SK-N-MC (cell line): ENCODE measurements around the gene ANKRD39.

Experiments used
- DNase-seq: peaks from one replicate; pipeline ENCODE4 v3.0.0-alpha.2; 2011; ENCODE audit warnings: low read depth, low spot score
- H3K27ac ChIP-seq: fragments of 200-600 bp; sonication (generic); 2 replicates; pipeline ENCODE4 v1.5.1; 2016; ENCODE audit warnings: mixed run types
- H3K36me3 ChIP-seq: fragments of 200-600 bp; sonication (generic); 2 replicates; pipeline ENCODE4 v1.6.1; 2017; ENCODE audit warnings: antibody characterized with exemption, low read length, mixed read lengths; ENCODE audit not compliant: insufficient read depth
- H3K4me3 ChIP-seq: fragments of 200-600 bp; sonication (generic); 2 replicates; pipeline ENCODE4 v1.5.1; 2016
- H3K9ac ChIP-seq: fragments of 200-600 bp; sonication (generic); 2 replicates; pipeline ENCODE4 v1.8.0; 2017; ENCODE audit warnings: mixed run types, mixed read lengths; ENCODE audit not compliant: insufficient read length
- H3K9me3 ChIP-seq: fragments of 200-600 bp; sonication (generic); 2 replicates; pipeline ENCODE4 v1.6.1; 2017; ENCODE audit warnings: low read depth, mild to moderate bottlenecking, antibody characterized with exemption, low read length, moderate library complexity, mixed read lengths
- EZH2 ChIP-seq: fragments of 200-600 bp; sonication (generic); IDR thresholded peaks from one replicate; pipeline ENCODE4 v1.6.1; 2017; ENCODE audit warnings: antibody characterized with exemption
- FOXP2 ChIP-seq: optimal IDR thresholded peaks from 2 replicates; pipeline ENCODE3; 2011; ENCODE audit warnings: mild to moderate bottlenecking, moderate library complexity; ENCODE audit not compliant: insufficient read depth; ENCODE audit errors: extremely low read length, control extremely low read depth
- POLR2AphosphoS5 ChIP-seq: IDR thresholded peaks from 2 replicates; pipeline ENCODE4 v1.6.1; 2012; ENCODE audit warnings: mild to moderate bottlenecking, low read depth, low read length, borderline replicate concordance

The ANKRD39 gene, protein sequence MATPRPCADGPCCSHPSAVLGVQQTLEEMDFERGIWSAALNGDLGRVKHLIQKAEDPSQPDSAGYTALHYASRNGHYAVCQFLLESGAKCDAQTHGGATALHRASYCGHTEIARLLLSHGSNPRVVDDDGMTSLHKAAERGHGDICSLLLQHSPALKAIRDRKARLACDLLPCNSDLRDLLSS

GRCh38 chr2:96857667-96858372 lies at the start of gene ANKRD39:
TSS of gene ANKRD39 (minus strand) at chr2:96858016. CDS start at chr2:96857987, 29 bp downstream.
- no peak within 1 kb of the TSS for H3K27ac ChIP-seq

GRCh38 chr2:96906729-96907114 lies 48.9 kb upstream of the ANKRD39 start:
- TF ChIP-seq FOXP2 = no peak
- no peak for TF ChIP-seq EZH2
- no peak for TF ChIP-seq POLR2AphosphoS5
- Histone ChIP-seq H3K4me3 (no peak overlapping the region), H3K9ac (peak overlapping the region; percentile 49), H3K27ac (no peak overlapping the region), H3K9me3 (no peaks in the 10 kb centered on the region), H3K36me3 (no peaks in the 10 kb centered on the region)
- no peak for DNase-seq

More at GRCh38 chr2:96857667-96858372, at the start of gene ANKRD39:
- H3K4me3 ChIP-seq = peak within 1 kb of the TSS; percentile 99
- peak; percentile 90 for DNase-seq
- peak within 1 kb of the TSS; percentile 84 for H3K9ac ChIP-seq
- no peaks in the 10 kb centered on the region for H3K9me3 ChIP-seq
- no peak for TF ChIP-seq EZH2
- peak; percentile 51 for TF ChIP-seq FOXP2
- TF ChIP-seq POLR2AphosphoS5 = peak; percentile 76; the same call in 1 of the 2 replicates
- peaks cover 23% of the 10 kb centered on the region; the same call in 1 of the 2 replicates for H3K36me3 ChIP-seq

- H3K9ac ChIP-seq = no peak overlapping the region
- no peaks in the 10 kb centered on the region for H3K36me3 ChIP-seq
- DNase-seq = no peak
- no peaks in the 10 kb centered on the region for H3K9me3 ChIP-seq
- TF ChIP-seq FOXP2 (no peak), POLR2AphosphoS5 (no peak), EZH2 (no peak)
- H3K4me3 ChIP-seq = no peak overlapping the region
- H3K27ac ChIP-seq = no peak overlapping the region
These were observed 46.0 kb upstream of the ANKRD39 start for GRCh38 chr2:96903815-96904214.

DNA sequence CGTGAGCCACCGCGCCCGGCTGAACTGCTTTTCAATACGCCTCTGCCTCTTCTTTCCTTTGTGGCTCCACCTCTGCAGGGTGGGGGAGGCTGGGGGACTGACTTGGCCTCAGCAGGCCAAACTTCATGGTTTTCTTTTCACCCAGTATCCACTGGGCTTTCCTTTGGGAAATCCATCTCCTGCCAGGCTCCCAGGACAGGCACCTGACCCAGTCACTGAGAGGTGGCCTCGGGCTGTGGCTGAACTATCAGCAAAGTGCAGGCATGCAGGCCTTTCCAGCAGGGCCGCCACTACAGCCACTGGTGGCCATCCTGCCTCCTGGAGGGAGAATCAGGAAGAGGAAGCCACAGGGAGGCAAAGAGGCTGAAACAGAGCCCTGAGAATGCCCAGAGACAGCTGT lies 45.5 kb upstream of the ANKRD39 start:
- no peak for DNase-seq
- Histone ChIP-seq H3K27ac (no peak overlapping the region), H3K36me3 (no peaks in the 10 kb centered on the region), H3K4me3 (no peak overlapping the region), H3K9me3 (no peaks in the 10 kb centered on the region), H3K9ac (no peak overlapping the region)
- TF ChIP-seq EZH2 = no peak
- TF ChIP-seq POLR2AphosphoS5 = no peak
- TF ChIP-seq FOXP2 = no peak

- H3K9me3 ChIP-seq = no peaks in the 10 kb centered on the region
- no peak for TF ChIP-seq POLR2AphosphoS5
- no peaks in the 10 kb centered on the region for H3K36me3 ChIP-seq
- no peak for DNase-seq
- H3K27ac ChIP-seq = no peak overlapping the region
- no peak overlapping the region for H3K9ac ChIP-seq
- H3K4me3 ChIP-seq = no peak overlapping the region
These were observed 42.4 kb upstream of the ANKRD39 start for GRCh38 chr2:96900237-96900636.

DNA sequence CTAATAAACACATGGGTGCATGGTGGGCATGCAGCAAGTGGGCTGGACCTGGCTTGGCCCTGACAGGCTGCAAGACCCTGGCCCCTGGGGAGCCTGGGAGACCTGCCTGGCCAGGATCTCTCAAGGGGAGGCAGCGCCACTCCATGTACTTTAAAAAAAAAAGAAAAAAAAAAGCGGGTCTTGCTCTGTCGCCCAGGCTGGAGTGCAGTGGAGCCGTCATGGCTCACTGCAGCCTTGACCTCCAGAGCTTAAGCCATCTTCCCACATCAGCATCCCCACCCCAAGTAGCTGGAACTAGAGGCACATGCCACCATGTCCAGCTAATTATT lies 41.6 kb upstream of the ANKRD39 start:
- H3K9ac ChIP-seq = no peak overlapping the region
- H3K9me3 ChIP-seq = no peaks in the 10 kb centered on the region
- H3K36me3 ChIP-seq = no peaks in the 10 kb centered on the region
- TF ChIP-seq FOXP2 = no peak
- TF ChIP-seq POLR2AphosphoS5 = no peak
- TF ChIP-seq EZH2 = no peak
- no peak overlapping the region for H3K27ac ChIP-seq
- no peak overlapping the region for H3K4me3 ChIP-seq
- DNase-seq = no peak

DNA sequence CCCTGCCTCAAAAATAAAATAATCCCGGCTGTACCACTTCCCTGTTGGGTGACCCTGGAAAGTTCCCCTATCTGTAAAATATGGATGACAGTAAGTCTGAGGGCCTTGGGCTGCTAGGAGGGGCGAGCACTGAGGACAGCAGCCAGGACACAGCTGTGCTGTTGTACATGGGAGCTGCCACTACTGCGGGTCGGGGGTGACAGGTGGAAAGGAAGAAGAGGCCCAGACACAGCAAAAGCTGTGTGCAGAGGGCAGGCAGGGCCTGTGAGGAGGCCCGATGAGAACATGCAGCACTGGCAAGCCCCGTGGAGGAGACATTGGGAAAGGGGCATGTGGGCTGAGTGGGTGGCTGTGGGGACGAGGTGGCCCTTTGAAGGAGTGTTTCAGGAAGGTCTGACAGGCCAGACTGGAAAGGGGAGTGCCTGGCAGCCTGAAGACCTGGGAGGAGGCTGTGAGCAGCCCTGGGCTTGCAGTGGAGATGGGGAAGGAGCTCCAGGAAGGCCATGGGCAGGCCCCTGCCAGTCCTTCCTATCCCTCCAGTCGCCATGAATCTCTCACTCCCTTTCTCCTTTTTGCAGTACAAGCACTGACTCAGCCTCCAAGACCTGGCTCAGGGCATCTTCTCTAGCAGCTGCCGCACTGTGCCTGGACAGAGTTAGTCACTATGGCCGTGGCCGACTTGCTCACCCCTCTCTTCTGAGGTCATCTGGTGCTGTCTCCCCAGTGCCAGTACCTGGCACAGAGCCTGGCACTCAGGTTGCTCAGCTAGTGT lies 41.0 kb upstream of the ANKRD39 start:
- no peak for DNase-seq

GRCh38 chr2:96898135-96898505 lies 40.3 kb upstream of the ANKRD39 start:
- H3K27ac ChIP-seq = no peak overlapping the region
- no peaks in the 10 kb centered on the region for H3K36me3 ChIP-seq
- DNase-seq = no peak
- H3K9me3 ChIP-seq = no peaks in the 10 kb centered on the region
- no peak for TF ChIP-seq EZH2
- no peak for TF ChIP-seq POLR2AphosphoS5
- no peak for TF ChIP-seq FOXP2
- H3K4me3 ChIP-seq = no peak overlapping the region
- no peak overlapping the region for H3K9ac ChIP-seq

More for the DNA sequence above, 41.0 kb upstream of the ANKRD39 start:
- Histone ChIP-seq H3K36me3 (no peaks in the 10 kb centered on the region), H3K27ac (no peak overlapping the region), H3K4me3 (no peak overlapping the region), H3K9me3 (no peaks in the 10 kb centered on the region), H3K9ac (no peak overlapping the region)
- TF ChIP-seq POLR2AphosphoS5 (no peak), EZH2 (no peak), FOXP2 (no peak)
